HG02884 (cell line): ENCODE measurements around the gene MRPS6.

Experiments used
- ATAC-seq: cut with Tn5 transposase; IDR thresholded peaks from one replicate; pipeline ENCODE4 v1.9.1; 2021; ENCODE audit warnings: mild to moderate bottlenecking, moderate library complexity; ENCODE audit not compliant: unreplicated experiment

MRPS6 gene

GRCh38 chr21:34097442-34097841 is 24.1 kb downstream of the MRPS6 start:
- no peak for ATAC-seq

- no peak for ATAC-seq
Observed at GRCh38 chr21:34100337-34100736, 27.0 kb downstream of the MRPS6 start.

GRCh38 chr21:34100790-34101189 is 27.4 kb downstream of the MRPS6 start:
- no peak for ATAC-seq

GRCh38 chr21:34105947-34106541 is 32.7 kb downstream of the MRPS6 start:
- no peak for ATAC-seq

- no peak for ATAC-seq
Observed at GRCh38 chr21:34107606-34108005, 34.2 kb downstream of the MRPS6 start.

GRCh38 chr21:34109075-34109474 is 35.7 kb downstream of the MRPS6 start:
- no peak for ATAC-seq

- ATAC-seq, result no peak
Observed at GRCh38 chr21:34110594-34111202, 37.3 kb downstream of the MRPS6 start.

- no peak for ATAC-seq
Observed at GRCh38 chr21:34112316-34113033, 39.1 kb downstream of the MRPS6 start.

GRCh38 chr21:34113842-34114241 is 40.5 kb downstream of the MRPS6 start:
- ATAC-seq, result no peak

GRCh38 chr21:34115160-34115559 is 41.8 kb downstream of the MRPS6 start:
- no peak for ATAC-seq

- ATAC-seq, result no peak
Observed at GRCh38 chr21:34116569-34116968, 43.2 kb downstream of the MRPS6 start.

- no peak for ATAC-seq
Observed at GRCh38 chr21:34120867-34121266, 47.5 kb downstream of the MRPS6 start.

- ATAC-seq, result no peak
Observed at GRCh38 chr21:34122047-34122446, 48.7 kb downstream of the MRPS6 start.

GRCh38 chr21:34123609-34124008 is 50.2 kb downstream of the MRPS6 start:
- no peak for ATAC-seq

- ATAC-seq, result no peak
Observed at GRCh38 chr21:34126269-34126668, 52.9 kb downstream of the MRPS6 start.

GRCh38 chr21:34126691-34127090 is 53.3 kb downstream of the MRPS6 start:
- ATAC-seq, result no peak

- ATAC-seq, result no peak
Observed at GRCh38 chr21:34128124-34128523, 54.7 kb downstream of the MRPS6 start.

GRCh38 chr21:34128674-34129038 is 55.3 kb downstream of the MRPS6 start:
- ATAC-seq, result no peak

- ATAC-seq, result no peak
Observed at GRCh38 chr21:34129039-34129891, 55.9 kb downstream of the MRPS6 start.

GRCh38 chr21:34129901-34130715 is 56.7 kb downstream of the MRPS6 start:
- ATAC-seq, result no peak

- ATAC-seq, result no peak
Observed at GRCh38 chr21:34130716-34130985, 57.3 kb downstream of the MRPS6 start.
